H9 (cell line): ENCODE measurements around the gene MTCL1. TPM values are rescaled to one million over a fixed set of nuclear protein-coding genes. Genes with fewer than 3 reads are reported as not detected.

Experiments
- DNase-seq: peaks from one replicate; pipeline ENCODE4 v3.0.0-alpha.2; 2017
- H2AFZ ChIP-seq: one replicate; pipeline ENCODE4 v1.6.1; 2013; ENCODE audit warnings: mild to moderate bottlenecking, low read length, control low read depth, moderate library complexity
- H2AK5ac ChIP-seq: 2 replicates; pipeline ENCODE4 v1.6.1; 2013; ENCODE audit warnings: low read length, control low read depth, mixed read lengths; ENCODE audit not compliant: insufficient read length
- H2BK120ac ChIP-seq: one replicate; pipeline ENCODE4 v1.6.1; 2013; ENCODE audit warnings: low read depth, mild to moderate bottlenecking, low read length, control low read depth, inconsistent platforms; ENCODE audit not compliant: poor library complexity, severe bottlenecking
- H2BK12ac ChIP-seq: 2 replicates; pipeline ENCODE4 v1.6.1; 2013; ENCODE audit warnings: low read length, control low read depth, mixed read lengths, low read depth; ENCODE audit not compliant: insufficient read length
- H2BK15ac ChIP-seq: 2 replicates; pipeline ENCODE4 v1.6.1; 2013; ENCODE audit warnings: low read depth, low read length, control low read depth
- H2BK20ac ChIP-seq: one replicate; pipeline ENCODE4 v1.6.1; 2013; ENCODE audit warnings: low read depth, mild to moderate bottlenecking, low read length, control low read depth, inconsistent platforms; ENCODE audit not compliant: poor library complexity, severe bottlenecking
- H2BK5ac ChIP-seq: 2 replicates; pipeline ENCODE4 v1.6.1; 2013; ENCODE audit warnings: low read length, control low read depth, mixed read lengths; ENCODE audit not compliant: insufficient read length
- H3K14ac ChIP-seq: 2 replicates; pipeline ENCODE4 v1.6.1; 2013; ENCODE audit warnings: low read length, control low read depth; ENCODE audit not compliant: insufficient read depth
- H3K18ac ChIP-seq: 2 replicates; pipeline ENCODE4 v1.6.1; 2013; ENCODE audit warnings: low read depth, mild to moderate bottlenecking, mixed read lengths, low read length, control low read depth; ENCODE audit not compliant: insufficient read length
- H3K23ac ChIP-seq: 2 replicates; pipeline ENCODE4 v1.6.1; 2013; ENCODE audit warnings: low read length, control low read depth, mixed read lengths, low read depth; ENCODE audit not compliant: insufficient read length
- H3K23me2 ChIP-seq: 2 replicates; pipeline ENCODE4 v1.6.1; 2013; ENCODE audit warnings: low read depth, mild to moderate bottlenecking, mixed read lengths, low read length, control low read depth; ENCODE audit not compliant: insufficient read length, poor library complexity, severe bottlenecking
- H3K27ac ChIP-seq: 2 replicates; pipeline ENCODE4 v1.5.1; 2013; ENCODE audit warnings: low read length, control low read depth, mixed read lengths, low read depth; ENCODE audit not compliant: insufficient read length
- H3K27me3 ChIP-seq: 2 replicates; pipeline ENCODE4 v1.6.1; 2013; ENCODE audit warnings: low read length, control low read depth, inconsistent platforms; ENCODE audit not compliant: insufficient read depth
- H3K4ac ChIP-seq: 2 replicates; pipeline ENCODE4 v1.6.1; 2013; ENCODE audit warnings: low read depth, mild to moderate bottlenecking, control low read depth, inconsistent platforms, low read length, moderate library complexity
- H3K4me1 ChIP-seq: 2 replicates; pipeline ENCODE4 v1.6.1; 2013; ENCODE audit warnings: low read length, control low read depth, inconsistent platforms; ENCODE audit not compliant: insufficient read depth
- H3K4me2 ChIP-seq: 2 replicates; pipeline ENCODE4 v1.6.1; 2013; ENCODE audit warnings: low read length, control low read depth, mixed read lengths; ENCODE audit not compliant: insufficient read length, insufficient read depth
- H3K56ac ChIP-seq: 2 replicates; pipeline ENCODE4 v1.6.1; 2013; ENCODE audit warnings: low read depth, mild to moderate bottlenecking, mixed read lengths, low read length, control low read depth; ENCODE audit not compliant: insufficient read length
- H3K79me1 ChIP-seq: 2 replicates; pipeline ENCODE4 v1.6.1; 2013; ENCODE audit warnings: low read depth, mild to moderate bottlenecking, moderate library complexity, low read length, control low read depth, inconsistent platforms; ENCODE audit not compliant: insufficient read depth, poor library complexity, severe bottlenecking
- H3K79me2 ChIP-seq: 2 replicates; pipeline ENCODE4 v1.6.1; 2013; ENCODE audit warnings: low read length, control low read depth, inconsistent platforms; ENCODE audit not compliant: insufficient read depth
- H3K9ac ChIP-seq: 2 replicates; pipeline ENCODE4 v1.6.1; 2013; ENCODE audit warnings: low read length, control low read depth, mixed read lengths; ENCODE audit not compliant: insufficient read length; ENCODE audit errors: extremely low read depth
- H3K9me3 ChIP-seq: one replicate; pipeline ENCODE4 v1.6.1; 2013; ENCODE audit warnings: low read depth, low read length, inconsistent platforms; ENCODE audit not compliant: control insufficient read depth
- H3T11ph ChIP-seq: one replicate; pipeline ENCODE4 v1.6.1; 2013; ENCODE audit warnings: mild to moderate bottlenecking, low read length, control low read depth, inconsistent platforms
- H4K20me1 ChIP-seq: one replicate; pipeline ENCODE4 v1.6.1; 2013; ENCODE audit not compliant: control insufficient read depth, insufficient read length, insufficient read depth
- H4K5ac ChIP-seq: 2 replicates; pipeline ENCODE4 v1.6.1; 2013; ENCODE audit warnings: low read depth, mild to moderate bottlenecking, mixed read lengths, low read length, control low read depth; ENCODE audit not compliant: insufficient read length
- H4K8ac ChIP-seq: replicated peaks from 2 replicates; pipeline ENCODE4 v1.6.1; 2013; ENCODE audit warnings: low read length, control low read depth, mixed read lengths, low read depth; ENCODE audit not compliant: insufficient read length
- H4K91ac ChIP-seq: 2 replicates; pipeline ENCODE4 v1.6.1; 2013; ENCODE audit warnings: low read depth, mild to moderate bottlenecking, moderate library complexity, mixed read lengths, low read length, control low read depth; ENCODE audit not compliant: insufficient read length
- H3K27ac Mint-ChIP-seq, 3 experiments: 2 replicates in 2 of 3; 3 replicates in 1 of 3; pipeline ENCODE4 v1.8.0; 2020 to 2021; ENCODE audit warnings: mixed read lengths in 3 of 3, mild to moderate bottlenecking in 1 of 3, moderate library complexity in 1 of 3
- H3K27me3 Mint-ChIP-seq: 2 replicates; pipeline ENCODE4 v1.8.0; 2021; ENCODE audit warnings: low read depth, mild to moderate bottlenecking, moderate library complexity, mixed read lengths
- H3K36me3 Mint-ChIP-seq, 3 experiments: 2 replicates in 2 of 3; 3 replicates in 1 of 3; pipeline ENCODE4 v1.8.0; 2020 to 2021; ENCODE audit warnings: low read depth in 3 of 3, mixed read lengths in 3 of 3; ENCODE audit not compliant: insufficient read depth in 1 of 3
- H3K4me1 Mint-ChIP-seq, 2 experiments: 2 replicates each; pipeline ENCODE4 v1.8.0; 2020; ENCODE audit warnings: mixed read lengths in 2 of 2
- H3K4me3 Mint-ChIP-seq, 2 experiments: 2 replicates in 1 of 2; 3 replicates in 1 of 2; pipeline ENCODE4 v1.8.0; 2020 to 2021; ENCODE audit warnings: mild to moderate bottlenecking in 2 of 2, mixed read lengths in 2 of 2, moderate library complexity in 1 of 2
- H3K9me3 Mint-ChIP-seq, 2 experiments: 2 replicates in 1 of 2; 3 replicates in 1 of 2; pipeline ENCODE4 v1.8.0; 2020; ENCODE audit warnings: mild to moderate bottlenecking in 2 of 2, mixed read lengths in 2 of 2, moderate library complexity in 1 of 2
- CTCF ChIP-seq: fragments of 200-600 bp; sonication (generic); conservative IDR thresholded peaks from 3 replicates; pipeline ENCODE4 v1.8.0; 2021; ENCODE audit warnings: antibody characterized with exemption, mild to moderate bottlenecking
- WGBS: extraction: QIAGEN DNeasy Blood & Tissue Kit; methylation state at CpG from one replicate; pipeline ENCODE4 v1.1.7; 2013; ENCODE audit warnings: missing lambda C conversion rate, low lambda C conversion rate, mixed read lengths; ENCODE audit not compliant: insufficient read length; ENCODE audit errors: extremely low coverage; 5-methylcytosine and 5-hydroxymethylcytosine counted together
- total RNA-seq: library from RNA; stranded (reverse); gene quantifications from 2 replicates; pipeline ENCODE4 v1.2.1, GENCODE V29; 2021

MTCL1 gene
- total RNA-seq, 1 experiment from 2014 or later: 50.7 TPM

- Histone ChIP-seq H3K4me2 (no peak overlapping the region), H3K23ac (no peak overlapping the region), H3K4ac (no peak overlapping the region), H3K79me2 (no peaks in the 10 kb centered on the region), H4K20me1 (no peaks in the 10 kb centered on the region), H3K23me2 (no peaks in the 10 kb centered on the region), H2BK15ac (no peak overlapping the region), H3T11ph (no peak overlapping the region), H4K91ac (no peak overlapping the region), H3K79me1 (no peaks in the 10 kb centered on the region), H3K18ac (no peak overlapping the region), H3K27me3 (no peaks in the 10 kb centered on the region), H2BK12ac (no peak overlapping the region), H2BK120ac (no peak overlapping the region), H2AFZ (no peak overlapping the region), H4K5ac (no peak overlapping the region), H3K9ac (no peak overlapping the region), H4K8ac (no peak overlapping the region), H3K56ac (no peak overlapping the region), H3K9me3 (no peaks in the 10 kb centered on the region), H2BK20ac (no peak overlapping the region), H3K4me1 (no peaks in the 10 kb centered on the region), H2AK5ac (no peak overlapping the region), H3K14ac (no peak overlapping the region), H3K27ac (no peak overlapping the region), H2BK5ac (no peak overlapping the region)
- Mint-ChIP-seq H3K4me3 (no peak overlapping the region), H3K27me3 (no peaks in the 10 kb centered on the region), H3K9me3 (no peaks in the 10 kb centered on the region), H3K36me3 (peaks cover 5 to 7% (median 6%) of the 10 kb centered on the region in 3 experiments; a peak in 5 of 7 replicates), H3K4me1 (peaks cover 30 to 53% of the 10 kb centered on the region in 2 experiments), H3K27ac (0 out of 7 replicates have a peak overlapping the region, but pooled peaks of 1 of the 3 experiments have one; percentile 23)
- TF ChIP-seq CTCF: no peak
- no peak for DNase-seq
- WGBS: no CpG with 5 or more reads among the region's 3 CpGs
Measured at GRCh38 chr18:8769509-8770095, 64.2 kb downstream of the MTCL1 start.
